Ascending aorta (tissue), 2 donors: ENCODE results near the gene GATAD2A. TPM values are rescaled to one million over a fixed set of nuclear protein-coding genes. Genes with fewer than 3 reads are reported as not detected.

Source experiments
- DNase-seq, 2 donors: peaks; one replicate each; pipeline ENCODE4 v3.0.0-alpha.2; 2019; ENCODE audit warnings: low spot score in 2 of 2
- H3K27ac ChIP-seq, 2 donors: fragments of 200-600 bp; sonication (generic); one replicate each; pipeline ENCODE4 v1.5.1; 2016 to 2017; ENCODE audit warnings: mild to moderate bottlenecking in 1 of 2
- H3K27me3 ChIP-seq: fragments of 200-600 bp; sonication (generic); one replicate; pipeline ENCODE4 v1.5.1; 2017
- H3K36me3 ChIP-seq, 2 donors: fragments of 200-600 bp; sonication (generic); one replicate each; pipeline ENCODE4 v1.5.1; 2016
- H3K4me1 ChIP-seq, 2 donors: fragments of 200-600 bp; sonication (generic); one replicate each; pipeline ENCODE4 v1.5.1; 2016 to 2017; ENCODE audit warnings: mild to moderate bottlenecking in 1 of 2
- H3K4me3 ChIP-seq, 2 donors: fragments of 200-600 bp; sonication (generic); one replicate each; pipeline ENCODE4 v1.5.1; 2016 to 2017; ENCODE audit warnings: mild to moderate bottlenecking in 1 of 2
- H3K9me3 ChIP-seq, 2 donors: fragments of 200-600 bp; sonication (generic); one replicate each; pipeline ENCODE4 v1.5.1; 2016
- CTCF ChIP-seq, 3 experiments: fragments of 200-600 bp in 2 of 3; fragments of 450-650 bp in 1 of 3; sonication (generic) in 2 of 3; IDR thresholded peaks; one replicate each; pipeline ENCODE4 v1.5.1; 2016 to 2019; ENCODE audit warnings: antibody characterized with exemption in 3 of 3, mild to moderate bottlenecking in 1 of 3, moderate library complexity in 1 of 3
- intact Hi-C: fragments of 100-400 bp; cut with DNase I; formaldehyde crosslinking; loops from one replicate; pipeline ENCODE4 v1.15.1; 2023
- total RNA-seq: library from RNA; depleted of rRNA; stranded (reverse); fragments of >200 nt; gene quantifications from one replicate; pipeline ENCODE4 v1.1.0, GENCODE V29; 2016

Gene GATAD2A
- total RNA-seq, 1 donor from 2014 or later = 63.3 TPM

DNA sequence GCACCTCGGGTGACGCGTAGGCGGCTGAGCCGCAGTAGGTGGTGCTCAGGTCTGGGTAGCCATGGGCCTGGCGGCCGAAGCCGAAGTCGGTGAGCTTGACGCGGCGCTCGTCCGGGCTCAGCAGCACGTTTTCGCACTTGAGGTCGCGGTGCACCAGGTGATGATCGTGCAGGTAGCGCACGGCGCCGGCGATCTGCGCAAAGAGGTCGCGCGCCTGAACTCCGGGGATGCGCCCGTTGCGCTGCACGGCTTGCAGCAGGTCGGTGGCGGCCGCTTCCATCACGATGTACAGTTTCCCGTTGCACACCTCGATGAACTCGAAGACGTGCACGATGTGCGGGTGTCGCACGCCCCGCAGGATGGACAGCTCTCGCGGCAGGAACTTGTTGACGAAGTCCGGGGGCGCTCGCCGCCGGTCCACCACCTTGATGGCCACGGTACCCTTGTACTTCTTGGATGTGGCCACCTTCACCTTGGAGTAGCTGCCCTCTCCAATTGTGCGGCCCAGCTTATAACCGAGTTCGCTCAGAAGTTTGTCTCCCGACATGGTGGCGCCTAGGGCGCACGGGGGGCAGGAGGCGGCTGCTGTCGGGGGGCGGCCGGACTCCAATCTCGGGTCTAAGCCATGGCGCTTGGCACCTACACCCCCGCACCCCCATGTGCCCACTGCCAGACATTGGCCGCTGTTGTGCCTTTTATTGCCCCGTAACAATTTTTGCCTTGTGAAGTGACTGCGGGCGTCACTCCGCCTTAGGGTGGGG lies 109.6 kb downstream of the GATAD2A start, which contains the start of gene TSSK6:
TSSK6 (minus strand) TSS at position 668 of the 761 bp plus-strand sequence; CDS start at position 547, 121 bp downstream.
- no peak for DNase-seq
- no peaks in the 10 kb centered on the region for H3K27me3 ChIP-seq
- no peak for TF ChIP-seq CTCF (IDR thresholded peaks at IDR 0.05)
- H3K4me1 ChIP-seq = peaks cover 6 to 14% of the 10 kb centered on the region in 2 donors
- intact Hi-C loops = loop anchor here (10.0 kb wide), 1 partner anchor 320 kb away; the partner anchor contains the start of genes BORCS8 and RFXANK
- peak within 1 kb of the TSS; percentile 75 to 80 for H3K27ac ChIP-seq
- H3K9me3 ChIP-seq = no peaks in the 10 kb centered on the region
- peaks cover 0 to under 1% of the 10 kb centered on the region in 2 donors for H3K36me3 ChIP-seq
- H3K4me3 ChIP-seq = peak within 1 kb of the TSS; percentile 83 to 87

DNA sequence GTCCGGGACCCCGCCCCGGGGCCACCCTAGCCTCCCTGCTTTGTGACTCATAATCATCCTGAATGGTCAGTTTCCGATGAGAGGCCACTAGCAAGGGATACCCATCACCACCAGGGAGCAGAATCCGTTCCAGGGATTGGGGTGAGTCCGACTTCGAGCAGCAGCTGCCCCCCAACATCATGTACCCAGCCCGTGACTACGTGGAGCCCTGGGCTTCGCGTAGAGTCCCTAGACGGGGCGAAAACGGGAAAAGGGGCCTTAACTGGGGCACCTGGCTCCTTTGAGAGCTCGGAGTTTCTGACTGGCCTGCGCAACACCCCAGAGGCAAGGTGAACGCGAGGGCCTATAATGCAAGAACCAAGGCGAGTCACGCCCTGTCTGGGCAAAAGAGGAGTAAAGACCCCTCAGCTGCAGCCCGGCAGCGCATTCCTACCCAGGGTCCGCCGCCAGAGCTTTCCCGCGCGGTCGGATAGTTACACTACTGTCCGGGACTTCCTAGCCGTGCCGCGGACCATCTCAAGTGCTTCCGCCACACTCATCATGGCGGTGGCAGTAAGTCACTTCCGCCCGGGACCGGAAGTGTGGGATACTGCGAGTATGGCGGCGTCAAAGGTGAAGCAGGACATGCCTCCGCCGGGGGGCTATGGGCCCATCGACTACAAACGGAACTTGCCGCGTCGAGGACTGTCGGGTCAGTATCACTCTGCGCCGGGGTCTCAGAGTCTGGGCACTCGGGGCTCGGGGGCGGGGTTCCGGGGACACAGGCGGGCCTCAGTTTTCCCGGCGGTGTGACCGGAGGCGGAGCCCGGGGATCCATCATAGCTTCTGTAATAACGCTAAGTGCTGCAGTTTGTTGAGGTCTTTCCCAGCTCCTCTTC lies 110.4 kb downstream of the GATAD2A start, which contains the start of gene NDUFA13:
NDUFA13 (plus strand) TSS at position 584 of the 878 bp plus-strand sequence; CDS start at position 598, 14 bp downstream.
- DNase-seq = peak; percentile 75 to 97
- no peaks in the 10 kb centered on the region for H3K9me3 ChIP-seq

DNA sequence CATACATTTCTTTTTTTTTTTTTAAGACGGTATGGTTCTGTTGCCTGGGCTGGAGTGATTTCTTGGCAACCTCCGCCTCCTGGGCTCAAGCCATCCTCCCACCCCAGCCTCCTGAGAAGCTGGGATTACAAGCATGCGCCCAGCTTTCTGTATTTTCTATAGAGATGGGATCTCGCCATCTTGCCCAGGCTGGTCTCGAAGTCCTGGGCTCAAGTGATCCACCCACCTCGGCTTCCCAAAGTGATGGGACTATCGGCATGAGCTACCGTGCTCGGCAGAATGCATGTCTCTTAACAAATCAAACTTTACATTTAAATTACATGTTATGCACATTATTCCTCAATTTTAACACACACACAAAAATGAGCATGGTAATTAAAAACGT lies 111.8 kb downstream of the GATAD2A start:
- no peak for DNase-seq
- no peaks in the 10 kb centered on the region for H3K9me3 ChIP-seq
- peaks cover 6 to 14% of the 10 kb centered on the region in 2 donors for H3K4me1 ChIP-seq
- intact Hi-C loops = loop anchor here (10.0 kb wide), 1 partner anchor 322 kb away; the partner anchor contains the start of genes BORCS8 and RFXANK
- H3K4me3 ChIP-seq = peak overlapping the region; percentile 83 to 87
- peaks cover 0 to 8% of the 10 kb centered on the region in 2 donors for H3K36me3 ChIP-seq
- H3K27ac ChIP-seq = no peak overlapping the region
- no peak for TF ChIP-seq CTCF (IDR thresholded peaks at IDR 0.05)
- H3K27me3 ChIP-seq = no peaks in the 10 kb centered on the region

More for the DNA sequence above, 110.4 kb downstream of the GATAD2A start, which contains the start of gene NDUFA13:
- TF ChIP-seq CTCF (IDR thresholded peaks at IDR 0.05) = no peak
- Histone ChIP-seq H3K4me1 (peaks cover 6 to 14% of the 10 kb centered on the region in 2 donors), H3K4me3 (peak within 1 kb of the TSS; percentile 83 to 87), H3K36me3 (peaks cover 0 to 8% of the 10 kb centered on the region in 2 donors), H3K27me3 (no peaks in the 10 kb centered on the region), H3K27ac (peak within 1 kb of the TSS; percentile 75 to 80)
- intact Hi-C loops = loop anchor here (10.0 kb wide), 1 partner anchor 321 kb away; the partner anchor contains the start of genes BORCS8 and RFXANK

GRCh38 chr19:19520989-19521388 lies 115.5 kb downstream of the GATAD2A start:
- intact Hi-C loops = no loop called here
- no peak for DNase-seq
- Histone ChIP-seq H3K4me3 (no peak overlapping the region), H3K36me3 (peaks cover 2 to 28% of the 10 kb centered on the region in 2 donors), H3K27ac (no peak overlapping the region), H3K4me1 (peaks cover 6 to 10% of the 10 kb centered on the region in 2 donors), H3K9me3 (no peaks in the 10 kb centered on the region), H3K27me3 (no peaks in the 10 kb centered on the region)
- no peak for TF ChIP-seq CTCF (IDR thresholded peaks at IDR 0.05)

DNA sequence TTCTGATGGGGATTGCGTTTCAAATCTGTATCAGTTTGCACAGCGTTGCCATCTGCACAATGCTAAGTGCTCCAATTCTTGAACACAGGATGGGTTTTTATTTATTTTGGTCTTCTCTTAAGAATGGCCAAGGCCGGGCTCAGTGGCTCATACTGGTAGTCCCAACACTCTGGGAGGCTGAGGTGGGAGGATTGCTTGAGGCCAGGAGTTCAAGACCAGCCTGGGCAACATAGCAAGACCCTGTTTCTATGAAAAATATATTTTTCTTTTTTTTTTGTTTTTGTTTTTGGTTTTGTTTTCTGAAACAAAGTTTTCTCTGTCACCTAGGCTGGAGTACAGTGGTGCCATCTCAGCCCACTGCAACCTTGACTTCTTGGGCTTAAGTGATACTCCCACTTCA lies 117.7 kb downstream of the GATAD2A start:
- H3K4me3 ChIP-seq = no peak overlapping the region
- no peak for DNase-seq

More for the DNA sequence above, 117.7 kb downstream of the GATAD2A start:
- Histone ChIP-seq H3K36me3 (peaks cover 23 to 44% of the 10 kb centered on the region in 2 donors), H3K27ac (no peak overlapping the region), H3K9me3 (no peaks in the 10 kb centered on the region), H3K4me1 (no peaks in the 10 kb centered on the region), H3K27me3 (no peaks in the 10 kb centered on the region)
- intact Hi-C loops = no loop called here
- no peak for TF ChIP-seq CTCF (IDR thresholded peaks at IDR 0.05)
